Mesenchymal stem cell (in vitro differentiated cells and primary cell): ENCODE measurements around the gene PLA2G12B.

ENCODE experiments used
- DNase-seq: peaks from one replicate; pipeline ENCODE4 v3.0.0-alpha.2; 2013
- H2AFZ ChIP-seq: one replicate; pipeline ENCODE4 v1.6.1; 2013; ENCODE audit warnings: low read depth, mild to moderate bottlenecking, control low read depth, inconsistent platforms, low read length, moderate library complexity
- H2AK5ac ChIP-seq: 2 replicates; pipeline ENCODE4 v1.6.1; 2013; ENCODE audit warnings: low read length, moderate library complexity, mild to moderate bottlenecking, inconsistent platforms; ENCODE audit not compliant: severe bottlenecking
- H2BK120ac ChIP-seq: one replicate; pipeline ENCODE4 v1.6.1; 2013; ENCODE audit warnings: low read depth, mild to moderate bottlenecking, inconsistent platforms, low read length, moderate library complexity
- H2BK12ac ChIP-seq, 2 experiments: one replicate each; pipeline ENCODE4 v1.6.1; 2013; ENCODE audit warnings: inconsistent platforms in 2 of 2, low read length in 2 of 2, mild to moderate bottlenecking in 2 of 2, moderate library complexity in 2 of 2, control low read depth in 1 of 2
- H2BK15ac ChIP-seq: one replicate; pipeline ENCODE4 v1.6.1; 2013; ENCODE audit warnings: mild to moderate bottlenecking, low read depth, inconsistent platforms; ENCODE audit not compliant: poor library complexity, severe bottlenecking
- H2BK5ac ChIP-seq: 2 replicates; pipeline ENCODE4 v1.6.1; 2013; ENCODE audit warnings: low read depth, mild to moderate bottlenecking, low read length, control low read depth, inconsistent platforms; ENCODE audit not compliant: poor library complexity, severe bottlenecking
- H3K14ac ChIP-seq, 2 experiments: one replicate each; pipeline ENCODE4 v1.6.1; 2013; ENCODE audit warnings: inconsistent platforms in 2 of 2, low read length in 2 of 2, control low read depth in 1 of 2, mild to moderate bottlenecking in 1 of 2, moderate library complexity in 1 of 2
- H3K18ac ChIP-seq, 2 experiments: one replicate each; pipeline ENCODE4 v1.6.1; 2013; ENCODE audit warnings: inconsistent platforms in 2 of 2, low read length in 2 of 2, control low read depth in 1 of 2, low read depth in 1 of 2, mild to moderate bottlenecking in 1 of 2
- H3K23ac ChIP-seq, 2 experiments: one replicate each; pipeline ENCODE4 v1.6.1; 2013; ENCODE audit warnings: inconsistent platforms in 2 of 2, low read length in 2 of 2, mild to moderate bottlenecking in 2 of 2, moderate library complexity in 2 of 2, control low read depth in 1 of 2
- H3K27ac ChIP-seq: 2 replicates; pipeline ENCODE4 v1.5.1; 2013; ENCODE audit warnings: mild to moderate bottlenecking, moderate library complexity, low read length, control low read depth, inconsistent platforms; ENCODE audit not compliant: poor library complexity, severe bottlenecking
- H3K27me3 ChIP-seq, 2 experiments: 2 replicates each; pipeline versions ENCODE4 v1.6.1 to v1.7.0; 2013; ENCODE audit warnings: low read length in 2 of 2, mild to moderate bottlenecking in 2 of 2, moderate library complexity in 2 of 2, control low read depth in 1 of 2, inconsistent platforms in 1 of 2; ENCODE audit not compliant: control insufficient read depth in 1 of 2, insufficient read depth in 1 of 2
- H3K36me3 ChIP-seq, 2 experiments: 2 replicates each; pipeline versions ENCODE4 v1.6.1 to v1.7.0; 2013; ENCODE audit warnings: low read length in 2 of 2, control low read depth in 1 of 2, inconsistent platforms in 1 of 2, low read depth in 1 of 2, mild to moderate bottlenecking in 1 of 2; ENCODE audit not compliant: insufficient read depth in 2 of 2, control insufficient read depth in 1 of 2
- H3K4ac ChIP-seq, 2 experiments: one replicate each; pipeline ENCODE4 v1.6.1; 2013; ENCODE audit warnings: inconsistent platforms in 2 of 2, low read length in 2 of 2, mild to moderate bottlenecking in 2 of 2, moderate library complexity in 2 of 2, control low read depth in 1 of 2, low read depth in 1 of 2
- H3K4me1 ChIP-seq: 2 replicates; pipeline ENCODE4 v1.6.1; 2013; ENCODE audit warnings: low read depth, low read length, control low read depth; ENCODE audit not compliant: control insufficient read depth, insufficient read depth
- H3K4me2 ChIP-seq: 2 replicates; pipeline ENCODE4 v1.6.1; 2013; ENCODE audit warnings: low read length, mild to moderate bottlenecking, inconsistent platforms; ENCODE audit not compliant: poor library complexity, severe bottlenecking
- H3K4me3 ChIP-seq, 2 experiments: 2 replicates each; pipeline versions ENCODE4 v1.5.1 to v1.7.0; 2013; ENCODE audit warnings: low read length in 2 of 2, mild to moderate bottlenecking in 2 of 2, control low read depth in 1 of 2, low read depth in 1 of 2; ENCODE audit not compliant: insufficient read depth in 1 of 2
- H3K79me1 ChIP-seq: replicated peaks from 2 replicates; pipeline ENCODE4 v1.6.1; 2013; ENCODE audit warnings: mild to moderate bottlenecking, control low read depth, low read length, inconsistent platforms; ENCODE audit not compliant: poor library complexity, severe bottlenecking
- H3K9ac ChIP-seq: 2 replicates; pipeline ENCODE4 v1.7.0; 2013; ENCODE audit warnings: mild to moderate bottlenecking, low read length, moderate library complexity
- H3K9me3 ChIP-seq: 2 replicates; pipeline ENCODE4 v1.7.0; 2013; ENCODE audit warnings: mild to moderate bottlenecking, low read length; ENCODE audit not compliant: control insufficient read depth
- H4K8ac ChIP-seq: one replicate; pipeline ENCODE4 v1.6.1; 2013; ENCODE audit warnings: inconsistent platforms, mild to moderate bottlenecking, low read length, moderate library complexity
- H4K91ac ChIP-seq: one replicate; pipeline ENCODE4 v1.6.1; 2013; ENCODE audit warnings: mild to moderate bottlenecking, low read length, inconsistent platforms
- WGBS: methylation state at CpG from one replicate; pipeline ENCODE4 v1.1.7; 2013; ENCODE audit warnings: mixed read lengths; 5-methylcytosine and 5-hydroxymethylcytosine counted together

The PLA2G12B gene

DNA sequence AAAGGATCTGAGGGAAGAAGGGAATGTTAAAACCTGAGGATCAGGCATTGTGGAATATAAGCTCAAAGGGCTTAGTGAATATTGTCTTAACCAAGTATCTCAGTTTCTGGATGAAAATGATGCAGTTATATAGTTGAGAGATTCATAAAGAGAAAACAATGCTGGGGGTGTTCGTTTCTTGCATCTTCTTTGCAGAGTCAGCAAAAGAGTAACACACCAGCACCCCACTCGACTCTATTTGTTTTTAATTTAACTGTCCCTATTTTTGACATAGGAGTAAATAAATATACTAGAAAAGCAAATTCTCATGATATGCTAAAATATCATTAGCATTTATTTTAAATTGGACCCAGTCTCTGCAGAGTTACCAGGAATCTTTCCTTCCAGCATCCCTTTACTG lies 68.7 kb downstream of the PLA2G12B start:
- H3K79me1 ChIP-seq, result no peaks in the 10 kb centered on the region
- H3K27me3 ChIP-seq, result no peaks in the 10 kb centered on the region
- H2BK5ac ChIP-seq, result no peak overlapping the region
- no peak overlapping the region for H2BK15ac ChIP-seq
- H2BK120ac ChIP-seq, result no peak overlapping the region
- H4K8ac ChIP-seq, result no peak overlapping the region
- no peak overlapping the region for H3K4ac ChIP-seq
- no peak overlapping the region for H4K91ac ChIP-seq
- H2AFZ ChIP-seq, result no peak overlapping the region
- H3K18ac ChIP-seq, result no peak overlapping the region
- H2BK12ac ChIP-seq, result no peak overlapping the region
- no CpG with 5 or more reads among the region's 2 CpGs for WGBS
- H3K23ac ChIP-seq, result no peak overlapping the region
- no peak overlapping the region for H3K14ac ChIP-seq
- no peak overlapping the region for H3K27ac ChIP-seq
- no peaks in the 10 kb centered on the region for H3K4me1 ChIP-seq
- DNase-seq, result no peak
- no peak overlapping the region for H3K9ac ChIP-seq
- no peak overlapping the region for H3K4me2 ChIP-seq
- H2AK5ac ChIP-seq, result no peak overlapping the region
- H3K36me3 ChIP-seq, result peaks cover 5 to 52% of the 10 kb centered on the region in 2 experiments
- no peaks in the 10 kb centered on the region for H3K9me3 ChIP-seq
- H3K4me3 ChIP-seq, result no peak overlapping the region
